Activated T-helper 17 cell treated with anti-CD3 and anti-CD28 coated beads, Interleukin-2, amount 50 U/mL, for 72 hours (primary cell): Measurements from ENCODE around the gene GDF3. TPM values are rescaled to one million over a fixed set of nuclear protein-coding genes. Genes with fewer than 3 reads are reported as not detected.
"Not testable (repeated sequence)": the region's sequence is repeated elsewhere in the genome, so short reads cannot be mapped to it uniquely, and the experiment has no call there.

Experiments
- ATAC-seq: fragments of 150-1000 bp; cut with Tn5 transposase; replicated peaks from 2 replicates; pipeline ENCODE4 v1.10.0; 2021; ENCODE audit warnings: mild to moderate bottlenecking, moderate library complexity
- H3K27ac Mint-ChIP-seq: one replicate; pipeline ENCODE4 v1.8.0; 2022; ENCODE audit warnings: mixed read lengths
- H3K27me3 Mint-ChIP-seq: one replicate; pipeline ENCODE4 v1.8.0; 2022; ENCODE audit warnings: mixed read lengths
- H3K36me3 Mint-ChIP-seq: one replicate; pipeline ENCODE4 v1.8.0; 2022; ENCODE audit warnings: low read depth, mild to moderate bottlenecking, mixed read lengths
- H3K4me1 Mint-ChIP-seq: one replicate; pipeline ENCODE4 v1.8.0; 2022; ENCODE audit warnings: mixed read lengths
- H3K4me3 Mint-ChIP-seq: one replicate; pipeline ENCODE4 v1.8.0; 2022; ENCODE audit warnings: mild to moderate bottlenecking, mixed read lengths
- H3K9me3 Mint-ChIP-seq: one replicate; pipeline ENCODE4 v1.8.0; 2022; ENCODE audit warnings: mixed read lengths
- total RNA-seq, 2 donors: library from RNA; stranded (reverse); gene quantifications; one replicate each; pipeline ENCODE4 v1.2.3, GENCODE V29; 2022

The GDF3 gene
- not detected for total RNA-seq

- no peaks in the 10 kb centered on the region for H3K36me3 Mint-ChIP-seq
- peaks cover 18% of the 10 kb centered on the region for H3K27me3 Mint-ChIP-seq
- H3K4me3 Mint-ChIP-seq = no peak within 1 kb of the TSS
- no peaks in the 10 kb centered on the region for H3K9me3 Mint-ChIP-seq
- ATAC-seq = no peak
- no peaks in the 10 kb centered on the region for H3K4me1 Mint-ChIP-seq
- no peak within 1 kb of the TSS for H3K27ac Mint-ChIP-seq
Observed at GRCh38 chr12:7695566-7696197, at the start of gene GDF3. TSS of gene GDF3 (minus strand) at chr12:7695775. CDS start at chr12:7695728, 47 bp downstream.

GRCh38 chr12:7732993-7733392 is 37.4 kb upstream of the GDF3 start:
- no peak for ATAC-seq
- H3K4me1 Mint-ChIP-seq = no peaks in the 10 kb centered on the region
- H3K4me3 Mint-ChIP-seq = no peak overlapping the region
- H3K27me3 Mint-ChIP-seq = peaks cover 4% of the 10 kb centered on the region
- no peak overlapping the region for H3K27ac Mint-ChIP-seq
- no peaks in the 10 kb centered on the region for H3K36me3 Mint-ChIP-seq
- no peaks in the 10 kb centered on the region for H3K9me3 Mint-ChIP-seq

GRCh38 chr12:7731486-7731885 is 35.9 kb upstream of the GDF3 start:
- no peaks in the 10 kb centered on the region for H3K36me3 Mint-ChIP-seq
- no peaks in the 10 kb centered on the region for H3K4me1 Mint-ChIP-seq
- peaks cover 7% of the 10 kb centered on the region for H3K27me3 Mint-ChIP-seq
- no peak overlapping the region for H3K4me3 Mint-ChIP-seq
- H3K27ac Mint-ChIP-seq = no peak overlapping the region
- no peak for ATAC-seq
- no peaks in the 10 kb centered on the region for H3K9me3 Mint-ChIP-seq

GRCh38 chr12:7730984-7731383 is 35.4 kb upstream of the GDF3 start:
- not testable (repeated sequence) for H3K36me3 Mint-ChIP-seq, H3K27ac Mint-ChIP-seq, H3K9me3 Mint-ChIP-seq, ATAC-seq, H3K4me1 Mint-ChIP-seq, H3K27me3 Mint-ChIP-seq, H3K4me3 Mint-ChIP-seq

- H3K4me1 Mint-ChIP-seq = no peaks in the 10 kb centered on the region
Observed at GRCh38 chr12:7729746-7730145, 34.2 kb upstream of the GDF3 start.

GRCh38 chr12:7723926-7724325 is 28.4 kb upstream of the GDF3 start:
- no peaks in the 10 kb centered on the region for H3K9me3 Mint-ChIP-seq
- no peaks in the 10 kb centered on the region for H3K36me3 Mint-ChIP-seq
- no peak for ATAC-seq
- H3K27me3 Mint-ChIP-seq = peaks cover 16% of the 10 kb centered on the region
- H3K4me3 Mint-ChIP-seq = no peak overlapping the region
- no peaks in the 10 kb centered on the region for H3K4me1 Mint-ChIP-seq
- no peak overlapping the region for H3K27ac Mint-ChIP-seq

More at GRCh38 chr12:7729746-7730145, 34.2 kb upstream of the GDF3 start:
- H3K4me3 Mint-ChIP-seq = no peak overlapping the region
- no peak for ATAC-seq
- no peaks in the 10 kb centered on the region for H3K36me3 Mint-ChIP-seq
- peaks cover 10% of the 10 kb centered on the region for H3K27me3 Mint-ChIP-seq
- no peaks in the 10 kb centered on the region for H3K9me3 Mint-ChIP-seq
- H3K27ac Mint-ChIP-seq = no peak overlapping the region

- no peak for ATAC-seq
- Mint-ChIP-seq H3K4me3 (no peak overlapping the region), H3K27ac (no peak overlapping the region), H3K4me1 (no peaks in the 10 kb centered on the region), H3K27me3 (peaks cover 20% of the 10 kb centered on the region), H3K36me3 (no peaks in the 10 kb centered on the region), H3K9me3 (no peaks in the 10 kb centered on the region)
Observed at GRCh38 chr12:7719946-7720730, 24.6 kb upstream of the GDF3 start.

- no peaks in the 10 kb centered on the region for H3K4me1 Mint-ChIP-seq
- H3K4me3 Mint-ChIP-seq = no peak overlapping the region
- no peak for ATAC-seq
- H3K27ac Mint-ChIP-seq = no peak overlapping the region
- no peaks in the 10 kb centered on the region for H3K9me3 Mint-ChIP-seq
- H3K27me3 Mint-ChIP-seq = peaks cover 16% of the 10 kb centered on the region
- H3K36me3 Mint-ChIP-seq = no peaks in the 10 kb centered on the region
Observed at GRCh38 chr12:7716381-7716780, 20.8 kb upstream of the GDF3 start.

- Mint-ChIP-seq H3K36me3 (no peaks in the 10 kb centered on the region), H3K27ac (no peak overlapping the region), H3K4me3 (no peak overlapping the region), H3K27me3 (peaks cover 3% of the 10 kb centered on the region), H3K9me3 (no peaks in the 10 kb centered on the region), H3K4me1 (no peaks in the 10 kb centered on the region)
- ATAC-seq = no peak
Observed at GRCh38 chr12:7712841-7713442, 17.4 kb upstream of the GDF3 start.

- no peak for ATAC-seq
- Mint-ChIP-seq H3K4me1 (no peaks in the 10 kb centered on the region), H3K27me3 (no peaks in the 10 kb centered on the region), H3K9me3 (no peaks in the 10 kb centered on the region), H3K36me3 (no peaks in the 10 kb centered on the region), H3K27ac (no peak within 1 kb of the TSS), H3K4me3 (no peak within 1 kb of the TSS)
Observed at GRCh38 chr12:7711133-7711532, 15.6 kb upstream of the GDF3 start, which contains the start of gene DPPA3. TSS of gene DPPA3 (plus strand) at chr12:7711433. CDS start at chr12:7711571, 138 bp downstream.

GRCh38 chr12:7709969-7710675 is 14.5 kb upstream of the GDF3 start:
- ATAC-seq = no peak
- Mint-ChIP-seq H3K9me3 (no peaks in the 10 kb centered on the region), H3K4me1 (no peaks in the 10 kb centered on the region), H3K27me3 (no peaks in the 10 kb centered on the region), H3K4me3 (no peak overlapping the region), H3K36me3 (no peaks in the 10 kb centered on the region), H3K27ac (no peak overlapping the region)

- no peak overlapping the region for H3K27ac Mint-ChIP-seq
- H3K9me3 Mint-ChIP-seq = no peaks in the 10 kb centered on the region
- H3K4me3 Mint-ChIP-seq = no peak overlapping the region
- H3K36me3 Mint-ChIP-seq = no peaks in the 10 kb centered on the region
- H3K27me3 Mint-ChIP-seq = no peaks in the 10 kb centered on the region
- ATAC-seq = no peak
- no peaks in the 10 kb centered on the region for H3K4me1 Mint-ChIP-seq
Observed at GRCh38 chr12:7705846-7706245, 10.3 kb upstream of the GDF3 start.

- Mint-ChIP-seq H3K4me1 (no peaks in the 10 kb centered on the region), H3K27me3 (peaks cover 18% of the 10 kb centered on the region), H3K9me3 (no peaks in the 10 kb centered on the region), H3K4me3 (no peak overlapping the region), H3K36me3 (no peaks in the 10 kb centered on the region), H3K27ac (no peak overlapping the region)
- no peak for ATAC-seq
Observed at GRCh38 chr12:7695237-7695560, 376 bp downstream of the GDF3 start.

- Mint-ChIP-seq H3K27ac (no peak overlapping the region), H3K9me3 (no peaks in the 10 kb centered on the region), H3K4me3 (no peak overlapping the region), H3K27me3 (peaks cover 18% of the 10 kb centered on the region), H3K36me3 (no peaks in the 10 kb centered on the region), H3K4me1 (no peaks in the 10 kb centered on the region)
- no peak for ATAC-seq
Observed at GRCh38 chr12:7694556-7695236, 879 bp downstream of the GDF3 start.
